ENCODE results near the gene MBLAC2. TPM values are rescaled to one million over a fixed set of nuclear protein-coding genes. Genes with fewer than 3 reads are reported as not detected.

Gene MBLAC2
- total RNA-seq, 2 donors from 2014 or later = 3.5 to 5.0 TPM

DNA sequence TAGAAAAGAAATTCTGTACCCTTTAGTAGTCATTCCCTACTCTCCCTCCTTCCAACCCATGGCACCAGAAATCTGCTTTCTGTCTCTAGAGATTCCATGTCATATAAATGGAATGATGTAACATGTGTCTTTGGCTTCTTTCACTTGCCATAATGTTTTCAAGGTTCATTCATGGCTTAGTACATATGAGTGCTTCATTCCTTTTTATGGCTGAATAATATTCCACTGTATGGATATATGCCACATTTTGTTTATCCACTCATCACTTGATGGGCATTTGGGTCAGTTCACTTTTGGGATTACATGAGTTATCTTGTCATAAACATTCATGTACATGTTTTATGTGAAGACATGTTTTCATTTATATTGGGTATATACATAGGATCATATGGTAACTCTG, 19.5 kb upstream of the MBLAC2 start:
- Mint-ChIP-seq H3K9me3 (peaks cover 4% of the 10 kb centered on the region), H3K4me1 (no peaks in the 10 kb centered on the region), H3K36me3 (ENCODE audit: low read depth) (peaks cover 12% of the 10 kb centered on the region), H3K4me3 (no peak overlapping the region), H3K27ac (no peak overlapping the region), H3K27me3 (ENCODE audit: insufficient read depth) (no peaks in the 10 kb centered on the region)
- Histone ChIP-seq H3K4me3 (ENCODE audit: low read length) (no peak overlapping the region), H3K27me3 (ENCODE audit: control insufficient read depth, insufficient read depth, low read length, poor library complexity, severe bottlenecking) (no peaks in the 10 kb centered on the region), H3K36me3 (ENCODE audit: control insufficient read depth, insufficient read depth, low read length) (no peaks in the 10 kb centered on the region), H3K9me3 (ENCODE audit: control insufficient read depth, low read length) (no peaks in the 10 kb centered on the region), H3K9ac (ENCODE audit: extremely low read depth, low read length, poor library complexity, severe bottlenecking) (no peak overlapping the region), H3K27ac (ENCODE audit: low read depth, low read length) (no peak overlapping the region), H3K4me1 (ENCODE audit: control insufficient read depth, insufficient read depth, low read length) (no peaks in the 10 kb centered on the region)
- no peak for DNase-seq
- TF ChIP-seq, protein P1, sequence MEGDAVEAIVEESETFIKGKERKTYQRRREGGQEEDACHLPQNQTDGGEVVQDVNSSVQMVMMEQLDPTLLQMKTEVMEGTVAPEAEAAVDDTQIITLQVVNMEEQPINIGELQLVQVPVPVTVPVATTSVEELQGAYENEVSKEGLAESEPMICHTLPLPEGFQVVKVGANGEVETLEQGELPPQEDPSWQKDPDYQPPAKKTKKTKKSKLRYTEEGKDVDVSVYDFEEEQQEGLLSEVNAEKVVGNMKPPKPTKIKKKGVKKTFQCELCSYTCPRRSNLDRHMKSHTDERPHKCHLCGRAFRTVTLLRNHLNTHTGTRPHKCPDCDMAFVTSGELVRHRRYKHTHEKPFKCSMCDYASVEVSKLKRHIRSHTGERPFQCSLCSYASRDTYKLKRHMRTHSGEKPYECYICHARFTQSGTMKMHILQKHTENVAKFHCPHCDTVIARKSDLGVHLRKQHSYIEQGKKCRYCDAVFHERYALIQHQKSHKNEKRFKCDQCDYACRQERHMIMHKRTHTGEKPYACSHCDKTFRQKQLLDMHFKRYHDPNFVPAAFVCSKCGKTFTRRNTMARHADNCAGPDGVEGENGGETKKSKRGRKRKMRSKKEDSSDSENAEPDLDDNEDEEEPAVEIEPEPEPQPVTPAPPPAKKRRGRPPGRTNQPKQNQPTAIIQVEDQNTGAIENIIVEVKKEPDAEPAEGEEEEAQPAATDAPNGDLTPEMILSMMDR (conservative IDR thresholded peaks at IDR 0.05) = no peak

DNA sequence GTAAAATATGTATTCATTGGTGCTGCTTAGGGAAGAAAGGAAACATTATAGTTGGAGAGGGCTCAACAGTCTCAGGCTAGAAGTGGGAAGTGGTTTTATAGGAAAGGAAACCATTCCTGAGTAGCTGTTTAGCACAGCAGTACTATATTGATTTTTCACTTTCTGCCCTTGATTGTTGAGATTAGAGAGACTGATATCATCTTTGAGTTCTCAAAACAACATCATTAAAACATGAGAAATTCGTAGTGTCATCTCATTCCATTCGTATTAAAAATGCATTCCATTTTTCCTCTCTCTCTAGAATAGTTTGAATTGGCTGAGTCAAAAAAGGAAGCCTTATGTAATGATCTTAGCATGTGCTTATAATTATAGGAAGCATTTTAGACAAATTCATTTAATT, 14.2 kb upstream of the MBLAC2 start:
- Mint-ChIP-seq H3K4me3 (no peak overlapping the region), H3K4me1 (no peaks in the 10 kb centered on the region), H3K27me3 (ENCODE audit: insufficient read depth) (no peaks in the 10 kb centered on the region), H3K9me3 (peaks cover under 1% of the 10 kb centered on the region), H3K27ac (no peak overlapping the region), H3K36me3 (ENCODE audit: low read depth) (peaks cover 7% of the 10 kb centered on the region)
- Histone ChIP-seq H3K4me3 (ENCODE audit: low read length) (no peak overlapping the region), H3K27ac (ENCODE audit: low read depth, low read length) (no peak overlapping the region), H3K36me3 (ENCODE audit: control insufficient read depth, insufficient read depth, low read length) (no peaks in the 10 kb centered on the region), H3K4me1 (ENCODE audit: control insufficient read depth, insufficient read depth, low read length) (no peaks in the 10 kb centered on the region), H3K9ac (ENCODE audit: extremely low read depth, low read length, poor library complexity, severe bottlenecking) (no peak overlapping the region), H3K27me3 (ENCODE audit: control insufficient read depth, insufficient read depth, low read length, poor library complexity, severe bottlenecking) (no peaks in the 10 kb centered on the region), H3K9me3 (ENCODE audit: control insufficient read depth, low read length) (no peaks in the 10 kb centered on the region)
- WGBS, 2 experiments (ENCODE audit: insufficient coverage in 1 of 2, insufficient read length in 1 of 2) = 88% methylated on average over 2 of the region's 2 CpGs; no CpG with 5 or more reads in 1 of the 2 experiments
- TF ChIP-seq, protein P1 (conservative IDR thresholded peaks at IDR 0.05) = no peak
- DNase-seq = no peak

DNA sequence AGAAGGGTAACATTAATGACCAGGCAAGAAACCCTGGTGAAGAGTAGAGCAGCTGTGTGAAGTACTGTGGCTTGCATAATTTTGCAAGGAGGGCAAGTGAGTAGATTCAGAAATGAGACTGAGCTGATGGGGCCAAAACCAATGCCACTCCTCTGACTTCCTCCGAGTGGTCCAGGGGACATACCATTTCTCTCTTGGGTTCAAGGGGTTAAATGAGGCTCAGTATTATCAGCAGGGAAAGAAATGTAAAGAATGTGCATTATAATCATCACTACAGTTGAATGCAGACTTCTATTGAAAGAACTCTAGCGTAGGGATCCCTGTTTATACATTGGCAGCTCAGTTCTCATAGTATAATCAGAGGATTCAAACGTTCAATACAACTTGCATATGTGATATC, 10.0 kb upstream of the MBLAC2 start:
- TF ChIP-seq, protein P1 (conservative IDR thresholded peaks at IDR 0.05) = no peak
- DNase-seq = no peak
- no peak overlapping the region for H3K9ac ChIP-seq (ENCODE audit: extremely low read depth, low read length, poor library complexity, severe bottlenecking)
- no peak overlapping the region for H3K27ac ChIP-seq (ENCODE audit: low read depth, low read length)
- Mint-ChIP-seq H3K9me3 (no peaks in the 10 kb centered on the region), H3K36me3 (ENCODE audit: low read depth) (peaks cover 12% of the 10 kb centered on the region), H3K27ac (peak overlapping the region; percentile 24), H3K4me1 (no peaks in the 10 kb centered on the region), H3K4me3 (no peak overlapping the region), H3K27me3 (ENCODE audit: insufficient read depth) (no peaks in the 10 kb centered on the region)
- no peaks in the 10 kb centered on the region for H3K27me3 ChIP-seq (ENCODE audit: control insufficient read depth, insufficient read depth, low read length, poor library complexity, severe bottlenecking)
- H3K9me3 ChIP-seq (ENCODE audit: control insufficient read depth, low read length) = no peaks in the 10 kb centered on the region
- 72 to 88% methylated on average over 3 of the region's 3 CpGs for WGBS, 2 experiments (ENCODE audit: insufficient coverage in 1 of 2, insufficient read length in 1 of 2)
- no peaks in the 10 kb centered on the region for H3K4me1 ChIP-seq (ENCODE audit: control insufficient read depth, insufficient read depth, low read length)
- H3K36me3 ChIP-seq (ENCODE audit: control insufficient read depth, insufficient read depth, low read length) = no peaks in the 10 kb centered on the region
- H3K4me3 ChIP-seq (ENCODE audit: low read length) = no peak overlapping the region

Measured in endodermal cell (in vitro differentiated cells).